ENCODE results near the gene DNASE1L1. TPM values are rescaled to one million over a fixed set of nuclear protein-coding genes. Genes with fewer than 3 reads are reported as not detected.

Gene DNASE1L1
- total RNA-seq, 4 donors from 2014 or later: 21.7 to 41.4 (median 32.1) TPM

DNA sequence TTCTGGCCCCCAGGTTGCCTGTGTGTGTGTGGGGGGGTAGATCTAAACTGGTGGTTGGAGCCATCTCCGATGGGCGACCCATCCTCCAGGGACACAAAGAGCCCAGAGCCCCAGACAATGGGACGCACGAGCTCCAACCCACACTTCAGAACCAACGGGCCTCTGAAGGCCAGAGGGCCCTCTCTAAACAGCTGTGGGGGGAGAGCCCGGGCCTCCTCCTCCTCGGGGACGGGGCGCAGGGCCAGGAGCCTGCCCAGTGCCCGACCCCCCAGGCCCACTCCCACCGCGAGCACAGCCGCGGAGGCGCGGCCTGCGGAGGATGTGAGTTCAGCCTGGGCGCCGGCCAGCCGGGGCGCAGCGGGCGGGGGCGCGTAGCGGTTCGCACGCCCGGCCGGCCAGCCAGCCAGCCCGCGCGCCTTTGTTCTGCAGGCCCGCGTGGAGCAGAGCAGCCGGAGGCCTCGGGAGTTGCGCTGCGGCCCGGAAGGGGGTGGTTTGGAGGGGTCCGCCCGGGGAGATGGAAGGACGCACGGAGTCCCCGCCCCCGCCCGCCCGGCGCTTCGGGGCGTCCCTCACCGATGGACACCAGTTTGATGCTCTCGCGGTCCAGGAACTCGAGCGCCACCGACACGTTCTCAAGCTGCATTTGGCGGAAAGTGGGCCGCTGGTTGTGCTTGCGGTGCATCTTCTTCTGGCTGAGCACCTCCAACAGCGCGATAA is 38.6 kb downstream of the DNASE1L1 start:
- WGBS, 2 donors: no CpG with 5 or more reads among the region's 63 CpGs

DNA sequence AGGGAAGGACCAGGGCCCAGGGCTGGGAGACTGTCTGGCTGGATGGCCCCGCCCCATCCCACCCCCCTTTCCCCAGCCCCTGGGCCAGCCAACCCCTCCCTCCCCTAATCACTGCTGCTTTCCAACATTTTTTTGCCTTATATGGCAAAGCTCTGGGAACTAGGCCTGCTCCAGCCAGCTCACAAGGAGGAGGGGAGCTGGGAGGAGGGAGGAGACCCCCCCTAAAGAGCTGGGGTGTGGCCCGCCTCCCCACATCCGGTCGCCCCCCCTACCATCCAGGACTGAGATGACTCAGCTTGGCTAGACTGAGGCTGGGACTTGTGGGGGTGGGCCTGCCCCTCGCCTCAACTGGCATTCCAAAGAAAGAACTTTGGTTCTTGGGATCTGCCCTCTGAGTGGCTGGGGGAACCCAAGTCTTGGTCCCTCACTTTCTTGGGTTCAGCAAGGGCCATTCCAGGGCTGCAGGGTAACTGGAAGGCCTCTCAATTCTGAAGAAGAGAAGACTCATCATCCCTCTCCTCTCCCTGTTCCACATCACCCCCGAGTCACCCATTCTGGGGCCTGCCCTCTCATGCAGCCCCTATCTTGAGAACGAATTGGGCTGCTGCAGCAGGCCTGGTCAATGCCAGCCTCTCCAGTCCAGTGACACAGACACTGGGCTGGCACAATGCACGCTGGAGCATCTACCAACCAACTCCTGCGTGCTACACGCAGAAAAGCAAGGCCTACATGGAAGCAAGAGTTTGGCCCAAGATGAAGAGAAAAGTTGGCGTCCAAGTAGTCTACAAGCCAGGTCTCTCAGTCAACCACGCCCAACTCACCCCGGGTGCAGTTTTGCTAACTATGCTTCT is 39.4 kb downstream of the DNASE1L1 start:
- TF ChIP-seq POLR2A (IDR thresholded peaks at IDR 0.05): peak in 1 of 4 donors; percentile 46
- TF ChIP-seq, protein P1, sequence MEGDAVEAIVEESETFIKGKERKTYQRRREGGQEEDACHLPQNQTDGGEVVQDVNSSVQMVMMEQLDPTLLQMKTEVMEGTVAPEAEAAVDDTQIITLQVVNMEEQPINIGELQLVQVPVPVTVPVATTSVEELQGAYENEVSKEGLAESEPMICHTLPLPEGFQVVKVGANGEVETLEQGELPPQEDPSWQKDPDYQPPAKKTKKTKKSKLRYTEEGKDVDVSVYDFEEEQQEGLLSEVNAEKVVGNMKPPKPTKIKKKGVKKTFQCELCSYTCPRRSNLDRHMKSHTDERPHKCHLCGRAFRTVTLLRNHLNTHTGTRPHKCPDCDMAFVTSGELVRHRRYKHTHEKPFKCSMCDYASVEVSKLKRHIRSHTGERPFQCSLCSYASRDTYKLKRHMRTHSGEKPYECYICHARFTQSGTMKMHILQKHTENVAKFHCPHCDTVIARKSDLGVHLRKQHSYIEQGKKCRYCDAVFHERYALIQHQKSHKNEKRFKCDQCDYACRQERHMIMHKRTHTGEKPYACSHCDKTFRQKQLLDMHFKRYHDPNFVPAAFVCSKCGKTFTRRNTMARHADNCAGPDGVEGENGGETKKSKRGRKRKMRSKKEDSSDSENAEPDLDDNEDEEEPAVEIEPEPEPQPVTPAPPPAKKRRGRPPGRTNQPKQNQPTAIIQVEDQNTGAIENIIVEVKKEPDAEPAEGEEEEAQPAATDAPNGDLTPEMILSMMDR (IDR thresholded peaks at IDR 0.05): no peak
- H3K4me3 ChIP-seq: peak overlapping the region; percentile 55 to 76 (median 70)
- peaks cover 15 to 92% (median 23%) of the 10 kb centered on the region in 3 donors for H3K4me1 ChIP-seq
- peak; percentile 19 for DNase-seq
- no peaks in the 10 kb centered on the region for H3K9me3 ChIP-seq
- H3K27ac ChIP-seq: peak overlapping the region; percentile 84 to 99 (median 96)
- H3K27me3 ChIP-seq: no peaks in the 10 kb centered on the region
- peaks cover 11 to 31% (median 15%) of the 10 kb centered on the region in 3 donors for H3K36me3 ChIP-seq
- intact Hi-C loops (cut with DNase I): no loop called here
- WGBS, 2 donors: 63% methylated on average over 6 of the region's 13 CpGs; no CpG with 5 or more reads in 1 of the 2 donors

More for the DNA sequence above, 38.6 kb downstream of the DNASE1L1 start:
- H3K4me1 ChIP-seq: peaks cover 15 to 92% (median 23%) of the 10 kb centered on the region in 3 donors
- peaks cover 9 to 23% (median 12%) of the 10 kb centered on the region in 3 donors for H3K36me3 ChIP-seq
- H3K9me3 ChIP-seq: no peaks in the 10 kb centered on the region
- peak overlapping the region; percentile 55 to 76 (median 70) for H3K4me3 ChIP-seq
- TF ChIP-seq POLR2A (IDR thresholded peaks at IDR 0.05): no peak
- TF ChIP-seq, protein P1 (IDR thresholded peaks at IDR 0.05): no peak
- no peaks in the 10 kb centered on the region for H3K27me3 ChIP-seq
- DNase-seq: no peak
- intact Hi-C loops (cut with DNase I): no loop called here
- peak overlapping the region; percentile 84 to 99 (median 96) for H3K27ac ChIP-seq

DNA sequence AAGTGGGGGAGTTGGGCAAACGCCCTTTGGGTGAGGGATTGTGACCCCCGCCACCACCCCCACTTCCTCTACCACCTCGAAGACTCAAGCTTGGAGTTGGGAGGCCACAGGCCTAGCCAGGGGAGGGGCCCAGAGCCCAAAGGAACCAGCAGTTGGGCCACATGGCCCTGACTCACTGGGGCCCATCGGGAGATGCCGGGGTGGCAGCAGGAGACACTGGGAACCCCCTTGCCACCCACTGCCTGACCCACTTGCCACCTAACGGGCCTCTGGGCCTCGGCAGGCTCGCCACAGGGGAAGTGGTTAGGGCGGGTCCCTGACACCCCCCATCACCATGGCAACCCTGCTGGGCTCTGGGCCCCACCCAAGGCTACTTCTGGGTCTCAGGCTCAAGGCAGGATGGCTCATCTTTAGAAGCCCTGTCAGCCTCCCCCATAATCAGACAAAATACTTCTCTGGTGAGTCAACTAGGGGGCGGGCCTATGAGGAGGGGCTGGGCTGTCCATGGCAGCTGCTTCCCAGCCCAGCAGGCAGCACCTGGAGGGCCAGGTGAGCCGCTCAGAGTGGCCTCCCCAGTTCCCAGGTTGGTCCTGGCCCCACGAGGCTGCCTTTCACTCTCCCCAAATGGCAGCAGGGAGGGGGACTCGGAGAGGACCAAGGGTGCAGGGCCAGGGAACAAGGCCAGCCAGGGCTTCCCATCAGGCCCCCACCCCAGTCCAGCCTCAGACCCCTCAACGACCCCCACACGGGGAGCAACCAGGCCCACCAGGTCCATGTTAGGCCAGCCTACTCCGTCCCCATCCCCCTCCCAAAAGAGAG is 40.2 kb downstream of the DNASE1L1 start:
- peaks cover 19 to 39% (median 21%) of the 10 kb centered on the region in 3 donors for H3K36me3 ChIP-seq
- H3K27ac ChIP-seq: peak overlapping the region; percentile 84 to 99 (median 96)
- H3K9me3 ChIP-seq: no peaks in the 10 kb centered on the region
- peak; percentile 51 for DNase-seq
- TF ChIP-seq, protein P1 (IDR thresholded peaks at IDR 0.05): no peak
- peak in 2 of 4 donors; percentile 27 to 53 for TF ChIP-seq POLR2A (IDR thresholded peaks at IDR 0.05)
- H3K4me3 ChIP-seq: peak overlapping the region; percentile 55 to 76 (median 70)
- H3K4me1 ChIP-seq: peaks cover 15 to 85% (median 23%) of the 10 kb centered on the region in 3 donors
- intact Hi-C loops (cut with DNase I): no loop called here
- H3K27me3 ChIP-seq: no peaks in the 10 kb centered on the region
- WGBS, 2 donors: 30% methylated on average over 4 of the region's 16 CpGs; no CpG with 5 or more reads in 1 of the 2 donors

GRCh38 chrX:154367474-154368308 is 41.4 kb downstream of the DNASE1L1 start:
- Histone ChIP-seq H3K4me3 (peak overlapping the region in 3 of 4 donors; percentile 68 to 76 (median 73)), H3K4me1 (peaks cover 15 to 74% (median 18%) of the 10 kb centered on the region in 3 donors), H3K9me3 (no peaks in the 10 kb centered on the region), H3K36me3 (peaks cover 22 to 50% (median 25%) of the 10 kb centered on the region in 3 donors), H3K27ac (peak overlapping the region; percentile 84 to 99 (median 96)), H3K27me3 (no peaks in the 10 kb centered on the region)
- TF ChIP-seq, protein P1 (IDR thresholded peaks at IDR 0.05): no peak
- 76% methylated on average over 10 of the region's 31 CpGs; no CpG with 5 or more reads in 1 of the 2 donors for WGBS, 2 donors
- no peak for DNase-seq
- intact Hi-C loops (cut with DNase I): no loop called here

Data from esophagus squamous epithelium (tissue), 5 donors.